Stimulated activated CD4-positive, alpha-beta T cell treated with anti-CD3 and anti-CD28 coated beads, Interleukin-15, amount 100 ng/mL, for 1 hour (primary cell): ENCODE data around the gene CLDN14.
"Not testable (repeated sequence)": the region's sequence is repeated elsewhere in the genome, so short reads cannot be mapped to it uniquely, and the experiment has no call there.

ENCODE experiments used
- DNase-seq, 2 donors: peaks; one replicate each; pipeline ENCODE4 v3.0.0-alpha.2; 2020; ENCODE audit warnings: low read depth in 1 of 2, low spot score in 1 of 2

The CLDN14 gene

DNA sequence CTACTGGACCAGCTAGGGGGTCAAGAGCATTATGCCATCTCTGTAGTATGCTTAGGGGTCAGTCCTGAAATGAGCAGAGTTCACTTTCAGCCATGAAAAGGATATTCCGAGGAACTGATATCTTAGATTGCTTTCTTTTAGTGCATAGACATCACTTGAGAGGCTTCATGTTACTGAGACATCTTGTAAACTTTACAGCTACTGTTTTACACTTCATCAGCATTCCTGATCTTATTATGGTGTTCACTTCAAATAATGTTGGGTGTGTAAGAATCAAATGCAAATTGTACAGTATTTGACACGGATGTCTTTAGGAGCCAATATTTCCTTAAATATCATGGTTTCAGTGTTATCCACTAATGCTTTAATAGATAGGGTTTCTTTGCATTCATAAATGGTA, 22.4 kb upstream of the CLDN14 start:
- no peak for DNase-seq

DNA sequence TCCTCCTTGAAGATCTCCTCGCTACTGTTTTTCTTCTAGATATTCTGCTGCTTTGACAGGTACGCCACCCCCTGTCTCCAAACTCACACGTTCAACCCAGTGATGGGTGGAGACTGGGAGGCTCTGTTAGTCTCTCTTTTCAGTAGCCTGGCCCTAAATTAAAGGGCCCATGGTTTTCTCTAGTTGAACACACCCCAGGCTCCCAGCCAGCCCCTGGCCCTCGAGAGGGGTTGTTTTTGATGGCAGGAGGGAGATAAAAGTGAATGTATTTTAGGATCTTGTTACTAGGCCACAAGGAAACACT, 21.6 kb upstream of the CLDN14 start:
- DNase-seq = no peak

DNA sequence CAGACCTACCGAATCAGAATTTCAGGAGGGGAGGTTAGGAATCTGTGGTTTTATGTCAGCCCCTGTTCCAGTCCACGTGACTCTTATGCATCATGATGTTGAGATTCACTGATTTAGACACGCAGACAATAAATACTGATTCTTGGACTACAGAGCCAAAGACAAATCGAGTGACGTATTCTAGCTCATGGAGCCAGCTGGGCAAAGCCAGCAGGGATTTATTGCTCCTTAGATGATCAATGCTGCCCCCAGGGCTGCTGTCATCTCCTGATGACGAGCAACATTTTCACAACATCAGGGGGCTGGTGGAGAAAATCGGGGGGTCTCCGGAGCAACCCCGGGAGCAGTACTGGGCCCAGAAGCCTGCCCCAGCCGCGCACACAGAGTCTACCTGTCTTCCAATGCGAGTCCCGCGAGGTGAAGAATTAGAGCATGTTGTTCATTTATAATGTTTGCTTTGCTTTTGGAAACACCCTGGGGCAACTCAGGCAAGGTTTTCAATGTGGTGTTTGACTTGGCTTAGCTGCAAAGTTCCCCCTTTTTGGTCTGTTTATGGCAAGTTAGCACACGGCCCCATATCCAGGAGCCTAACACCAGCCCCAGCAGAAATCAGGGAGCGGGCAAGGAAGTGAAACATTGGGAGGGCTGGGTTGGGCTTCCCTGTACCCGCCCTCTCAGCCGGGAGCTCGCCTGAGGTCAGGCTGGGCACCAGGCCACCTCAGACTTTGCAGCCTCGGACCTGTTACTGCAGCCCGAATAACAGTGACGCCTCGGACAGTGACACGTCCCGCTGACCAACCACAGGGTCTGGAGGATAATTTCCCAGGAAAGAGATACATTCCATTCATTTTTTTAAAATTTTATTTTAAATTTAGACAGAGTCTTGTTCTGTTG, 19.9 kb upstream of the CLDN14 start:
- DNase-seq = no peak

DNA sequence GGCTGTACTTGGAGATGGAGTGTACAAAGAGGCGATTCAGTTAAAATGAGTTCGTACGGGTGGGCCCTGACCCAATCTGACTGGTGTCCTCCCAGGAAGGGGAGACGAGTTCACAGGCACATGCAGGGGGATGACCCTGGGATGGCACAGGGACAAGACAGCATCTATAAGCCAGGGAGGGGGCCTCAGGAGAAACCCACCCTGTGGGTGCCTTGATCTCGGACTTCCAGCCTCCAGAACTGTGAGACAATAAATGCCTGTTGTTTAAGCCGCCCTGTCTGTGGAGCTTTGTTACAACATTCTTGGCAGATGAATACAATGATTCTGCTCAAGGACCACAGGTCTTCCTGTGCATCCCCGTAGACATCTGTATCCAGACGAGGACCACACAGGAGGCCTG, 14.6 kb upstream of the CLDN14 start:
- DNase-seq = no peak

DNA sequence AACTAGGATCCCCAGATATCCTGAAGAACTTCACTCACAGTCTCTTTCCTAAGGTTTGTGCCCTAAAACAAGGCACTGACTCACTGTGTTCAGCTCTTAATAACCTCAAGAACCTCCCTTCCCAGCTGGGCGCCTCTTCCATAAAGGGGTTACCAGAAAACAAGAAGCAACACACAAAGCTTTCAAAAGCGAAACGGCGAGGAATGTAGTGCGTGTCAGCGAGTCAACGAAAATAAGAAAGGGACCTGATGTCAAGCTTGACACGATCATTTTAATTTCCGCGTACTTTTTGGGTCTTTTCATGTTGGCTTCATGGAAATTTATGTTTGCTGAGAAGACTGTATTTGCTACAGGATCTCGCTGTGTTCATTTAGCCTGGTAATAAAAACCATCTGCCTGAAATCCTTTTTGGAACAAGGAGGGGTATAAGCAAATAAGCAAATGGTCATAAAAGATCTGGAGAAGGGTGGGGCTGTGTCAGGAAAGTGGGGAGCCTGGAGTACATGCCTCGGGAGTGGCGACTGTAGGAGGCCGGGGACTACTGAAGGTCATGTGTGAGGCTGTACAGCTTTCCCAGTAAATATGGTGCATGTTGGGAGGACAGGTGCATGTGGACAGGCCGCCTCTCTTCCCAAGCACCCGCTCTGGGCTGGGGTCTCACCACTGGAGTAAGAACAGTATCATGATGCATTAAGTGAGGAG, 11.4 kb upstream of the CLDN14 start:
- DNase-seq = no peak

DNA sequence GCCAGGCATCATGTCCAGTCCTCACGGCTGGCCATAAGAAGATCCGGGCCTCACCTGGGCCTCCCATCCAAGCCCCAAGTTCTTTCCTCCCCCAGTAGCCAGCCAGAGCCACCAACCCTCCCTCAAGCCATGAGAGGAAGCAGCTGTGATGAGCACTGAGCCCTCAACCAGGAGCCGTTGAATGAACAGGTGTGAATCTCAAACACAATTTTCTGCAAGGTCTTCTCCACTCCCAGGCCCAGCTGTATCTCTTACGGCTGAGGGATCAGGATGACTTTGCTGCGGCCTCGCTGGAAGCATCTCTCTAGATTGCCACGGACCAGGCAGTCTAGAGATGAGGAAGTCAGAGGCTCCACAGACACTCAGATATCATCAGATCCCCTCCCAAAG, 9.8 kb upstream of the CLDN14 start:
- DNase-seq = no peak

DNA sequence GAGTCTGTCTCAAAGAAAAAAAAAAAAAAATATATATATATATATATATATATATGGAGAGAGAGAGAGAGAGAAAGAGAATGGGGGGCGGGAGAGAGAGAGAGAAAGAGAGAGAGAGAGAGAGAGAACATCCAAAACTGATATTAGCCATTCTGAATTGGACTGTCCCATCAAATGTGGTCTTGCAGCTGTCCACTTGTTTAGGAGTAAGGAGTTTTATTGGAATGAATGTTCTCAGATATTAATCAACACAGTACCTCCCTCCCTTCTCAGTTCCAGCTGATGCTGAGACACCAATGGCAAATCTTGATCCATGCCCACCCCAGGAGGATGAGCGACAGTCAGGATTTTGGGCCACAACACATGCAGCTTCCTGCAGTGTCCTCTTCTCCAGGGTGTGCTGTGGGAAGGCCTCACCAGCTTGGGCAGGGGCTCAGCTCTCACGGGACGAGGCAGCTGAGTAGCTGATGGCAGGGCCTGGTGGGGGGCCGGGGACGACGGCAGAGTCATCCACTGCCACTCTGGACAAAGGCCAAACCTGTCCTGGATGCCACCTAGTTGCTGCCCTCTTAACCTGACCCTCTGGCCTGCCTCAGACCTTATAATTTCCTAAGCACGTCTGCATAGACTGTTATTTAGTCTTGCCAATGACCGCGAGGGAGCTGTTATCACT, 9.3 kb upstream of the CLDN14 start:
- DNase-seq = no peak

DNA sequence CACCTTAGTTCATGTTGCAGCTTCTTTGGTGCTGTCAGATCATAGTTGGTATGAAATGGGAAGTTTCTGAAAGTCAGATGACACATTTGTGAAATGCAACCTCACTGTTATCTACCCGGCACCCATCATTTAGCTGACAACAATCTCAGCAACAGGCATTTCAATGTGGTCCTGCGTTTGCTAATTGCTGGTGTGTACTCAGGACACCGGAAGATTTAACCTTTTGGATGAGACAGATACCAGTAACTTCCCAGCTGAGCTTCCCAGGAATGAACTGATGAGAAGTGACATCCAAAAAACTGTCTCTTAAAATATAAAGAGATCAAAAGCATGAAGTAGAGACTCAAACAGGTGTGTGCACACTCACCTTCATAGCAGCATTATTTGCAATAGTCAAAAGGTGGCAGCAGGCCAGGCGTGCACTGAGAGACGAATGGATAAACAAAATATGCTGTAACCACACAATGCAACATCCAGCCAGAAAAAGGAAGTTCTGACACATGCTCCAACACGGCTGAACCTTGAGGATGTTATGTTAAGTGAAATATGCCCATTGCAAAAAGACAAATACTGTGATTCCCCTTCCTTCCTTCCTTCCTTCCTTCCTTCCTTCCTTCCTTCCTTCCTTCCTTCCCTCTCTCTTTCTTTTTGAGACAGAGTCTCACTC, 7.9 kb upstream of the CLDN14 start:
- no peak for DNase-seq

DNA sequence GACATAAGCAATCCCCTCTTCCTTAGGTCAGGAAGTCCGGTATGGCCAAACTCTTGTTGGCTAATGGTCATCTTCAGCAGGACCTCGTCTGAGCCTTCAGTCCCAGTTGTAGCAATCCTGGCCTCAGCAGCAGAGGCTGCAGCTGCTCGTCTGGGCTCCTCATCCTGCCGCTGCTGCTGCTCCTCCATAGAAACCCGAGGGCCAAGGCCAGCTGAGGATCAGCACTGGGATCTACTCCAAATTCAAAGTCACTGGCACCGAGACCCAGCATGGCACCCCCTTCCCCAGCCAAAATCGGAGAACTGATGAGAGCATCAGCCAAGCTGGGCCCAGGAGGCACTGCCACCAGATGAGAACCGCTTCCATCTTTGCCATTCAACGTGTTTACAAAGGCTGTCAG, 6.3 kb upstream of the CLDN14 start:
- DNase-seq = no peak

DNA sequence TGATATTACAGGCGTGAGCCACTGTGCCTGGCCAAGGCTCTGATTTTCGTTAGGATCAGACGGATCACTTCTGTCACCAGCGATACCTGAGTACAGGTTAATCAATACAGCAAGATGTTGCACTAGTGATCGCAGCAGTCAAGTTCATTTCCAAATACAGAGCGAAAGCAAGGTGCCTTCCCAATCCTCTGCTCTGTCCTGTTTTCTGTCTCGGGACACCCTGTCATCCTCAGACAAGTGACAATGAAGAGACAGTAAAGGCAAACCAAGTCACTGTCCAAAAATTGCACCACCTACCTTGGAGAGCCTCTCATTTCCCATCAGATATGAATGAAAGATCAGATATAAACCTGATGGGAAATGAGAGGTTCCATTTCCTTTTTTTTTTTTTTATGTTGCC, 5.6 kb upstream of the CLDN14 start:
- no peak for DNase-seq

DNA sequence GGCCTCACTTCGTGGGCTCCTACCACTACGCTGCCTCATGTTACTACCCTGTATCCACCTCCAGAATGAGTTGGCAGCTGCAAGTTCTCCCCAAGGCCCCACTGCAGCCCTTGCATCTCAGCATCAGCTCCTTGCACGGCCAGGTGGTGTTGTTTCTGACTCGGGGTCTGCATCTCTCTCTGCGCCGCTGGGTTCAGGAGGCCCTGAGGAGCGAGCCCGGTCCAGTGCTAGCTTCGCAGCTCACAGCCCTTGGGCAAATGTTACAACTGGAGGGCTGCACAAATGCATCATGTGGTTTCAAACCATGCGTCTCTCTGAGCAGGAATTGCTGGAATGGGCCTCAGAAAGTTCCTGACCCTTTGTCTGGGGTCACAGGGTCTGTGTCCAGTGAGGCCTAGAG, 3.2 kb upstream of the CLDN14 start:
- DNase-seq = no peak

DNA sequence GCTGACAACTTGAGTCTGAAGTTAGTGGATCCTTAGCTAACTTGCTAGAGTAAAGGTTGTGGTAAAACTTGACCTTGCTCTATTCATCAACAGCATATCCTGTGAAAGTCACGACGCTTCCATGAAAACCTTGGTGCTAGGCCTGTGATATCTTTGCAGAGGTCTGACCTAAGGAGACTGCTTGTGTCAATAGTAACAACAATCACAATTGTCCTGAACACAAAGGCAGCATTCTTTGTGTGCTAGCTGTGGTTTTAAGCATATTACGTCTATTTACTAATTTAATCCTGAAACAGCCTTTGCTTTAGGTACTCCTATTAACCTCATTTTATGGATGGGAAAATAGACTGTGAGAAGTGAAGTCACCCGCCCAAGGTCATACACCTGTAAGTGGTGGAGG, 2.8 kb upstream of the CLDN14 start:
- no peak for DNase-seq

DNA sequence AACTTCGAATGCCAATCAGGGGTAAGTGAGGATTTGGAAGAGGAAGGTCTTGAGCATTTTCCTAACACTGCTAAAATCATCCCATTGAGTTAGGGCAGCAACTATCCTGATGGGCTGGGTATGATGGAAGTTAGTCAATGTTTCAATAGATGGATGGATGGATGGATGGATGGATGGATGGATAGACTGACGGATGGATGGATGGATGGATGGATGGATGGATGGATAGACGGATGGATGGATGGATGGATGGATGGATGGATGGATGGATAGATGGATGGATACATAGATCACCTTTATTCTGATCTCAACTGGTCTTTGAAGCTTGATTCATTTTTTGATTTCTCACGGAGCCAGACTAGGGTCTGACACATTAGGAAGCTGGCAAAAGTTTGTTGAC, 2.3 kb upstream of the CLDN14 start:
- no peak for DNase-seq

DNA sequence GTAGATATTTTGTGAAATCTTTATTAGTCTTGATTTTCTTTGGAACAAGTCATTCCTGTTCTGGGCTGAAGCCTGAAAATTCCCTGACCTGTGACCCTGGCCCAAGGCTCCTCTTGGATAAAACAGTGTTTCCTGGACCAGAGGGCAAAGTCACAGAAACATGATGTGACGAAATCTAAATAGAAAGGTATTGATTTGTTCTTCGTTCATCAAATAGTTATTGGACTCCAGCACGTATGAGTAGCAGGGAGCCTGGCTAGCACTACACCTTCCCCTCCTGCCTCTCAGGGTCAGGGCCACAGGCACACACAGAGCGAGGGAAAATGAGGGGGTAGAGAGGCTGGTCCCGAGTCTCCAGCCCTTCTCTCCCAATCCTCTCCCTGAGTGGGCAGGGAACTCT, 1.7 kb upstream of the CLDN14 start:
- no peak for DNase-seq

DNA sequence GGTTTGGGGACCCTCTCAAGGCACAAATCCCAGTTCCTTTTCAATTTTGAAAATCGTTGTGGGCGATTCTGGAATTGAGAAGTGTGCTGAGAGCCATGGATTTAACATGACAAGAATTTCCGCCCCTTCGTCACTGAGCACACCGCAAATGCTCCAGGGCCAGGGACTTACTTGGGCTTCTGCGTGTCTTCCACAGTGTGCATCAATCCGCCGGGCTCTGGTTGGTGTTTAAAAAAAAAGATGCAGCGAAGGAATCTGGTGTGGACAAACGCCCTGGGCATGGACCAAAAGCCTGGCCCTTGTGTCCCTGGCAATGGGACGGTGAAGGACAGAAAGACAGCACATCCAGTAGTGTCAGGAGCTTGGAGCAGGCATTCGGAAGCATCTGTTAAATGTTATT, 696 bp upstream of the CLDN14 start:
- DNase-seq = no peak

DNA sequence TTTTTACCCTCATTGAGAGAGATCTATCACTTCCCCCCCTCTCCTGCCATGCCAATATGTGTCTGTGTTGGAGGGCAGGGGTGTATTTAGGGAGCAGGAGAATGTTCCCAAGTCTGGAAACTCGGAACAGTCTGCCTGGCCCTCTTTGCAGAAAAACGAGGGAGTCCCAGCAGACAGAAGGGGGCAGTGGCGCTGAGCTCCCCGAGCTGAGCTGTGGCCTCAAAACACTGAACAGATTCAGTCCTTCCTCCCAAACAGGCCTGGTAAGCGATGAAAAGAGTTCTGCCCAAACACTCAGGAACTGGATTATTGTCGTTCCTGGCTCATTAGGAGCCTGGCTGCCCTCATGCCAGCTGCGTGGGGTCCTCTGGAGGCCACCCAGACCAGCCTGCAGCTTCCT, 981 bp downstream of the CLDN14 start:
- no peak for DNase-seq

DNA sequence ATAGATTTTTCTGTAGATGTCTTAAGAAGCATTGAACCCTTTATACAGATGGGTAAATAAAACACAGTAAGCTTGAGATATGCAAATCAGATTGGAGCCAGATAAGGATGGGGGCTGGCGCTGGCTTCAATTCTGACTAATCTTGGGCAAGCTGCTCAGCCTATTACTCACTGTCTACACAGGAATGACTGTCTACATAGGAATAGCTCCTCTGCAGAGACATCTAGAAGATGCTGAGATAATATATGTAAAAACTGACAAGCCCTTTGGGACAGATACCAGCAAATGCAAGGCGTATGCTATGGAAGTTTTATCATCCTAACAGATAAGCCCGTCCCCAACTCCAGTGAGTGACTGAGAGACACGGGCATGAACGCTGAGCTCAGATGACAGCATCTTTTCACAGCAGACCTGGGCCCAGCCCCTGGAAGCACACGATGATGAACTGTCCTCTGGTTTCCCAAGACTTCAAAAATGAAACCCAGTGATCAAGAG, 1.7 kb downstream of the CLDN14 start:
- no peak for DNase-seq

DNA sequence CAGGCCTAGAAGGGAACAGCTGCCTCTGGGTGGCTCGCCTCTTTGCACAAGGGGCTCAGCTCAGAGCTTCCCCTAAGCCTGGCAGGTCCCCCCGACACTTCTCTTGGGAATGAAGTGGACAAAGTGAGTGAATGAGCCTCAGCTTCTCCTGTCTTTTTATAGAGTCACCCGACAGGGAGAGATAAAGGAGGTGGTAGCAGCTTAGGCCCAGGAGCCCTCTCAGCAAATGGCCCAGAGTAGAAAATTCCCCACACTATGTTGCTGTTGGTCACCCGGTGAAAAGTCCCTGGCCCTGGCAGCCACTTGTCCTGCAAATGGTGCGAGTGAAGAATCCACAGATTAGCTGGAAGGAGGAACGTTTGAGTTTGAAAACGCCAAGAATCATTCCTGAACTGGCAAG, 2.4 kb downstream of the CLDN14 start:
- no peak for DNase-seq

DNA sequence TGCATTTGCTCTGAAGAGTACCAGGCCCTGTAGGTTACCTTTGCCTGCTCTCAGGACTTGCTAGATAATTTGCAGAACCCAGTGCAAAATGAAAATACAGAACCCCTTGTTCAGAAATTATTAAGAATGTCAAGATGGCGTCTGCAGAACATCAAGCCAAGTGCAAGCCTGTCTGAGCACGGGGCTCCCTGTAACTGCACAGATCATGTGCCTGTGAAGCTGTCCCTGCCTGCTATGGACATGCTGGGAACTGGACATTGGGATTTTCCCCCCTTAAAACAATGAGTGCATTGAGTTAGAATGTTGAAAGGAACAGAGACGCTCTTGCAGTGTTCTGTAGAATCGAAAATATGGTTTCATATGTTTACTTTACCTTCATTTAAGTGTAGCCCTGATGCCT, 2.9 kb downstream of the CLDN14 start:
- no peak for DNase-seq

DNA sequence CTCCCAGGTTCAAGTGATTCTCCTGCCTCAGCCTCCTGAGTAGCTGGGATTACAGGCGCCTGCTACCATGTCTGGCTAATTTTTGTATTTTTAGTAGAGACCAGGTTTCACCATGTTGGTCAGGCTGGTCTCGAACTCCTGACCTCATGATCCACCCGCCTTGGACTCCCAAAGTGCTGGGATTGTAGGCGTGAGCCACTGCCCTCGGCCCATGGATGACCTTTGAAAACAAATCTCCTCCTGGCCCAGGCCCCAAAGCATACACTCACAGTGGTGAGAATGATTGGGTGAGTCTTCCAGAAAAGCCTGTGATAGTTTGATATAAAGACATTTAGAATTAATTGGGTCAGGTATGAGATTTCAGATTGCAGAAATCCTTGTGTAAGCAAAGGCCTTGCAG, 3.4 kb downstream of the CLDN14 start:
- DNase-seq = not testable (repeated sequence)

DNA sequence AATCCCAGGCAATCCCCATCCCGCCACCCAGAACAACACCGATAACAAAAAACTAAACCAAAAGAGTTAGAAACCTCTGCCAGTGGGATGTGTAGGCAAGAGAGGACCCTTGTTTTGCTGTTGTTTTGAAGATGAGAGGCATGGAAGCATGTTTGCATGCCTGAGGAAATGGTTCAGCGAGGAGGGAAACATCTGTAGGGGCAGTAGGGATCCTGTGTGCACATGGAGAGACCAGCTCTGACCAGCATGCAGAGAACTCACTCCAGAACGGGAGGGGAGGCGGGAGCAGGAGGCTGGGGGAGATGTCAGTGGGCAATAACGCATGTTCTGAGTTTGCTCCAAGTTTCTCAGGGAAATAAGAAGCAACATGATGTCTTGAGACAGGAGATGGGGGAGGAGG, 5.3 kb downstream of the CLDN14 start:
- DNase-seq = no peak

DNA sequence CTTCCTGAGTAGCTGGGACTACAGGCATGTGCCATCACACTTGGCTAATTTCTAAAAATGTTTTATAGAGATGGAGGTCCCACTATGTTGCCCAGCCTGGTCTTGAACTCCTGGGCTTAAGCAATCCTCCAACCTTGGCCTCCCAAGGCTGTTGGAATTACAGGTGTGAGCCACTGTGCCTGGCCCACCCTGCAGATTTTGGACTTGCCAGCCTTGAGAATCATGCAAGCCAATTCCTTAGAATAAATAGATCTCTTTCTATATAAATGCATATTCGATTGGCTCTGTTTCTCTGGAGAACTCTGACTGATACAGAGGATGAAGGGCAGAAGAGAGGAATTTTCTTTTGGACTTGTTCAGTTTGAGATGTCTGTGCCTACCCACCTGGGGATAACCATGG, 6.7 kb downstream of the CLDN14 start:
- DNase-seq = no peak
